ENCODE data around the gene SLC17A5.
"Not testable (repeated sequence)": the region's sequence is repeated elsewhere in the genome, so short reads cannot be mapped to it uniquely, and the experiment has no call there.

SLC17A5 gene

GRCh38 chr6:73666393-73666792 is 12.6 kb upstream of the SLC17A5 start:
- DNase-seq (ENCODE audit: low read depth in 2 of 2) = no peak

GRCh38 chr6:73665686-73666319 is 12.0 kb upstream of the SLC17A5 start:
- no peak for DNase-seq (ENCODE audit: low read depth in 2 of 2)

- no peak for DNase-seq (ENCODE audit: low read depth in 2 of 2)
Observed at GRCh38 chr6:73664701-73665100, 10.9 kb upstream of the SLC17A5 start.

GRCh38 chr6:73657201-73657600 is 3.4 kb upstream of the SLC17A5 start:
- no peak for DNase-seq (ENCODE audit: low read depth in 2 of 2)

GRCh38 chr6:73656531-73657145 is 2.8 kb upstream of the SLC17A5 start:
- no peak for DNase-seq (ENCODE audit: low read depth in 2 of 2)

- no peak for DNase-seq (ENCODE audit: low read depth in 2 of 2)
Observed at GRCh38 chr6:73655341-73655917, 1.6 kb upstream of the SLC17A5 start.

- peak; percentile 31 to 40 for DNase-seq (ENCODE audit: low read depth in 2 of 2)
Observed at GRCh38 chr6:73652637-73653570, 888 bp downstream of the SLC17A5 start.

GRCh38 chr6:73649783-73650182 is 4.0 kb downstream of the SLC17A5 start:
- no peak for DNase-seq (ENCODE audit: low read depth in 2 of 2)

- no peak for DNase-seq (ENCODE audit: low read depth in 2 of 2)
Observed at GRCh38 chr6:73648166-73648565, 5.6 kb downstream of the SLC17A5 start.

GRCh38 chr6:73644941-73645591 is 8.7 kb downstream of the SLC17A5 start:
- DNase-seq (ENCODE audit: low read depth in 2 of 2) = no peak

GRCh38 chr6:73644030-73644429 is 9.8 kb downstream of the SLC17A5 start:
- no peak for DNase-seq (ENCODE audit: low read depth in 2 of 2)

- no peak for DNase-seq (ENCODE audit: low read depth in 2 of 2)
Observed at GRCh38 chr6:73642530-73642929, 11.3 kb downstream of the SLC17A5 start.

GRCh38 chr6:73640179-73640750 is 13.5 kb downstream of the SLC17A5 start:
- DNase-seq (ENCODE audit: low read depth in 2 of 2) = no peak

GRCh38 chr6:73639040-73639439 is 14.8 kb downstream of the SLC17A5 start:
- no peak for DNase-seq (ENCODE audit: low read depth in 2 of 2)

GRCh38 chr6:73637404-73637803 is 16.4 kb downstream of the SLC17A5 start:
- no peak for DNase-seq (ENCODE audit: low read depth in 2 of 2)

- DNase-seq (ENCODE audit: low read depth in 2 of 2) = no peak
Observed at GRCh38 chr6:73636048-73636447, 17.7 kb downstream of the SLC17A5 start.

- DNase-seq (ENCODE audit: low read depth in 2 of 2) = no peak
Observed at GRCh38 chr6:73632346-73632745, 21.4 kb downstream of the SLC17A5 start.

GRCh38 chr6:73631849-73632248 is 21.9 kb downstream of the SLC17A5 start:
- no peak for DNase-seq (ENCODE audit: low read depth in 2 of 2)

- no peak for DNase-seq (ENCODE audit: low read depth in 2 of 2)
Observed at GRCh38 chr6:73630401-73630800, 23.4 kb downstream of the SLC17A5 start.

- no peak for DNase-seq (ENCODE audit: low read depth in 2 of 2)
Observed at GRCh38 chr6:73624896-73625295, 28.9 kb downstream of the SLC17A5 start.

- DNase-seq (ENCODE audit: low read depth in 2 of 2) = not testable (repeated sequence)
Observed at GRCh38 chr6:73623480-73623879, 30.3 kb downstream of the SLC17A5 start.

All from activated CD4-positive, alpha-beta T cell treated with anti-CD3 and anti-CD28 coated beads for 24 hours (primary cell).